ENCODE data around the gene DDX6.
A peak's percentile ranks its signal among the peaks of the same experiment; 100 is the strongest.
"Not testable (repeated sequence)": the region's sequence is repeated elsewhere in the genome, so short reads cannot be mapped to it uniquely, and the experiment has no call there.

The DDX6 gene

DNA sequence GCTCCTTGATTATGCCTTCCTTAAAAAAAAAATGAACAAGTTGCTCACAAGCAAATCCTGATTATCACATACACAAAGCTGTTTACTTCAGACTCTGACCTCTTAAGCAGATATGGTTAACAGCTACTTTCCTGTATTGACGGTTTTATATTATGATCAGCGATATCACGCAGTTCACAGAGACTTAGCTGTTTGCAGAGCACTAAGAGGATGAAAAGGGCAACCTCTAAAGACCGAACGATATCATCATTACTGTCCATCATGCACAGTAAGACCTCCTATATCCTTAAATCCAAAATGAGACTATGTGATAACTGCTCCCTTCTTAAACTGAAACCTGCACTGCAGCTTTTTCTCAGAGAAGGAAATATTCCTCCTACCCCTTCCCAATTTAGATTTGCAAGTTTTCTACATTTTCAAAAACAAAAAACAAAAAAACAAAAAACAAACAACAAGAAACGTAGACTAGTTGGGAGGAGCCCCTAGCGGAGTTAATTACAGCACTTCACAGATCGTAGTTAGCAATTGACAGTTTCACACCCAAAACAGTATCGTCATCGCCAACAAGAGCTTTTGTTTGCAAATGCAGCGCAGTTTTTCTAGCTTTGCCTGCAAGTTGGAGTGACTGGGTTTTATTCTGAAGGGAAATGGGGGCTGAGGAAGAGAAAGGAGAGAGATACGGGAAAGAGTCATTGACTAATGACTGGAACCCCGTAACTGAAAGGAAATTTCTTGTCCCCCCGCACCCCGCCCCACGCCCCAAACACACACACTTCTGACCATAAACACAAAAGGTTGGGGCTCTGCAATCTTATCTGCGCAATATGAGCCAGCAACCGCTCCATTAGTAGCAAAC lies 1.2 kb downstream of the DDX6 start:
- FAIRE-seq: peak; percentile 9
- DNase-seq (ENCODE audit: insufficient read length): no peak
- TF ChIP-seq POLR2AphosphoS5 (IDR thresholded peaks at IDR 0.05; ENCODE audit: low read depth, low read length) (no peak; the same call in 1 of the 2 replicates), TAF1 (IDR thresholded peaks at IDR 0.05; ENCODE audit: borderline replicate concordance, low read depth, low read length) (no peak), POLR2A (IDR thresholded peaks at IDR 0.05; ENCODE audit: low read depth, low read length) (no peak)

DNA sequence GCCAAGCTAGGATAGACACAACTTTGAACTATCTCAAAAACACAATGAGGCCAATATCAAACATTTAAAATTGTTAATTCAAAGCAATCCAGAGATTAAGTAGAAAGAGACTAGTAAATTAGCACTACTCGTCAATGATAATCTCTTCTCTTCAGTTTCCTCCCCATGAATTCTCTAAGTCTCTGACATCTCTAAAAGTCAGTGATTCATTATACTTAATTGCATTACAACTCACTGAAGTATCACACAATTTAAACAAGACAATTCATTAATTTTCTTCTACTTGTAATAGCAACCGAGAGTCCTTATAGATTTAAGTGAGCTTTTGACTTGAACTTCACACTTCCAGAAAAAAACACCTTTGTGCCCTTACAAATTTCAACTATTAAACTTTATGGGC lies 4.3 kb downstream of the DDX6 start:
- TF ChIP-seq TAF1 (IDR thresholded peaks at IDR 0.05; ENCODE audit: borderline replicate concordance, low read depth, low read length) (no peak), POLR2A (IDR thresholded peaks at IDR 0.05; ENCODE audit: low read depth, low read length) (no peak), POLR2AphosphoS5 (IDR thresholded peaks at IDR 0.05; ENCODE audit: low read depth, low read length) (no peak)
- FAIRE-seq (no peak), DNase-seq (ENCODE audit: insufficient read length) (no peak)

DNA sequence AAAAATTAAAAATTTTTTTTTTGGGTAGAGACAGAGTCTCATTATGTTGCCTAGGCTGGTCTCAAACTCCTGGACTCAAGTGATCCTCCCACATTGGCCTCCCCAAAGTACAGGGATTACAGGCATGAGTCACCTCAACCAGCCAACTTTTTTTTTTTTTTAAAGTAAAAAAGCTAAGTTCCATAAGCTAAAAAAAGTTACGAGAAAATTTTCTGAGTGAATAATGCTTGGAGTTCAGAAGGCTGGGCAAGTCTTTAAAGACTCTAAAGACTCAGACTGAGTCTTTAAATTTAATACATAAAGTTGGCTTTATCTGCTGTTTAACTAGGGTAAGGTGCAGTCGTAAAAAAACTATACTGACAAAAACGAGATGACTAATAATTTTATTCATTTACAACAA lies 5.6 kb downstream of the DDX6 start:
- TF ChIP-seq TAF1 (IDR thresholded peaks at IDR 0.05; ENCODE audit: borderline replicate concordance, low read depth, low read length) (no peak), POLR2A (IDR thresholded peaks at IDR 0.05; ENCODE audit: low read depth, low read length) (no peak), POLR2AphosphoS5 (IDR thresholded peaks at IDR 0.05; ENCODE audit: low read depth, low read length) (no peak)
- DNase-seq (ENCODE audit: insufficient read length): no peak
- no peak for FAIRE-seq

DNA sequence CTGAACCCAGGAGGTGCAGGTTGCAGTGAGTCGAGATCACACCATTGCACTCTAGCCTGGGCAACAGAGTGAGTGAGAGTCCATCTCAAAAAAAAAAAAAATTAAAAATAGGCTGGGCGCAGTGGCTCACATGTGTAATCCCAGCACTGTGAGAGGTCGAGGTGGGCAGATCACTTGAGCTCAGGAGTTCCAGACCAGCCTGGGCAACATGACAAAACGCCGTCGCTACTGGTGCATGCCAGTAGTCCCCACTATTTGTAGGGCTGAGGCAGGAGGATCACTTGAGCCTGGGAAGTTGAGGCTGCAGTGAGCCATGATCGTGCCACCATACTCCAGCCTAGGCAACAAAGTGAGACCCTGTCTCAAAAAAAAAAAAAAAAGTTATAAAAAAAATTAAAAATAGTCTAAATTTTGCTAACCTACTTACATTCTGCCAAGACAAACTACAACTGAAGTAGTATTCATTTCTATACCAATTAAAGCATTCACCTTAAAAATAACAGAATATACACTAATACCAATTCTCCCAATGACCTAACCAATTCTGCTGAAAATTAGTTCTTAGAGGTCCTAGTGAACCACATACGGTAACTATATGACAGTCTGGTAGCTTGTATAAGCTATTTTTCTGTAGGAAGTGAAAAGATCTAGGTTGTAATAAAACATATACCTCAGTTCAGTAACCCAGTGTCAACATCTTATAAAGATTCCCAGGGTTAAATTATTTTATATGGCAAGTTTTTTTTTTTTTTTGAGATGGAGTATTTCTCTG lies 7.1 kb downstream of the DDX6 start:
- FAIRE-seq (no peak), DNase-seq (ENCODE audit: insufficient read length) (no peak)
- TF ChIP-seq POLR2AphosphoS5 (IDR thresholded peaks at IDR 0.05; ENCODE audit: low read depth, low read length) (no peak), TAF1 (IDR thresholded peaks at IDR 0.05; ENCODE audit: borderline replicate concordance, low read depth, low read length) (no peak), POLR2A (IDR thresholded peaks at IDR 0.05; ENCODE audit: low read depth, low read length) (no peak)

DNA sequence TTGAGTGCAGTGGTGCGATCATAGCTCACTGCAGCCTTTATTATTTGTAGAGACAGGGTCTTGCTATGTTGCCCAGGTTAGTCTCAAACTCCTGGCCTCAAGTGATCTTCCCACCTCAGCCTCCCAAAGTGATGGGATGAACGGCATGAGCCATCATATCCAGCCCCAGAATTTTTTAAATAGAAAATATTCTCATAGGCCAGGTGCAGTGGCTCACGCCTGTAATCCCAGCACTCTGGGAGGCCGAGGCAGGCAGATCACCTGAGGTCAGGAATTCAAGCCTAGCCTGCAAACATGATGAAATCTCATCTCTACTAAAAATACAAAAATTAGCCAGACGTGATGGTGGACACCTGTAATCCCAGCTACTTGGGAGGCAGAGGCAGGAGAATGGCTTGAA lies 7.6 kb downstream of the DDX6 start:
- not testable (repeated sequence) for FAIRE-seq; DNase-seq (ENCODE audit: insufficient read length)

DNA sequence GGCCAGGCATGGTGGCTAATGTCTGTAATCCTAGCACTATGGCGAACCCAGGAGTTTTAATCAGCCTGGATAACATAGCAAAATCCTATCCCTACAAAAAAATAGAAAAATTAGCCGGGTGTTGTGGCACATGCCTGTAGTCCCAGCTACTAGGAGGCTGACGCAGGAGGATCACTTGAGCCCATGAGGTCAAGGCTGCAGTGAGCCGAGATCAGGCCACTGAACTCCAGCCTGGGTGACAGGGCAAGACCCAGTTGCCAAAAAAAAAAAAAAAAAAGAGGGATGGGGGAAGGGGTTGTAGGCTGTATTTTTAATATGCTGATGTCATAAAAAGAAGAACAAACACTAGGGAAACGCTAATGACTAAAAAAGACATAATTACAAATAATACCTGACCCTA lies 12.1 kb downstream of the DDX6 start:
- no peak for FAIRE-seq
- no peak for DNase-seq (ENCODE audit: insufficient read length)
- TF ChIP-seq TAF1 (IDR thresholded peaks at IDR 0.05; ENCODE audit: borderline replicate concordance, low read depth, low read length): no peak

DNA sequence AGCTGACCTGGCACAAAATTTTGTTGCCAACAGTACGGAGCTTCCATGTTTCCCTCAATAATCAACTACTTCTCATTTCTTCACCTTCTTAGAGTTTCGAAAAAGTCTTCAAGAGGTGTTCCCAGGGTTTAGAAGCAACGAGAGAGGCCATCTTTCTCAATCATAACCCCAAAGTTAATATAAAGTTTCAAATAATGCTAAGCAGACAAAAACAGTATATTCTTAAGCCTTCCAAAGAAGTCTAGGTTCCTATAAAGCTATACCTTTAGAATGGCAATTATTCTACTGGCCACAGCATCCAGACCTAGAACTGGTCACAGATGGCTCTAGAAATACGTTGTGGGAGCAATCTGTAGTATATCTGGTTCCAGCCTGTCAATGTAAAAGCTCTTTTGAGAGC lies 16.9 kb downstream of the DDX6 start:
- DNase-seq (ENCODE audit: insufficient read length) (no peak), FAIRE-seq (no peak)
- no peak for TF ChIP-seq POLR2AphosphoS5 (IDR thresholded peaks at IDR 0.05; ENCODE audit: low read depth, low read length)
- TF ChIP-seq TAF1 (IDR thresholded peaks at IDR 0.05; ENCODE audit: borderline replicate concordance, low read depth, low read length): no peak
- no peak for TF ChIP-seq POLR2A (IDR thresholded peaks at IDR 0.05; ENCODE audit: low read depth, low read length)

DNA sequence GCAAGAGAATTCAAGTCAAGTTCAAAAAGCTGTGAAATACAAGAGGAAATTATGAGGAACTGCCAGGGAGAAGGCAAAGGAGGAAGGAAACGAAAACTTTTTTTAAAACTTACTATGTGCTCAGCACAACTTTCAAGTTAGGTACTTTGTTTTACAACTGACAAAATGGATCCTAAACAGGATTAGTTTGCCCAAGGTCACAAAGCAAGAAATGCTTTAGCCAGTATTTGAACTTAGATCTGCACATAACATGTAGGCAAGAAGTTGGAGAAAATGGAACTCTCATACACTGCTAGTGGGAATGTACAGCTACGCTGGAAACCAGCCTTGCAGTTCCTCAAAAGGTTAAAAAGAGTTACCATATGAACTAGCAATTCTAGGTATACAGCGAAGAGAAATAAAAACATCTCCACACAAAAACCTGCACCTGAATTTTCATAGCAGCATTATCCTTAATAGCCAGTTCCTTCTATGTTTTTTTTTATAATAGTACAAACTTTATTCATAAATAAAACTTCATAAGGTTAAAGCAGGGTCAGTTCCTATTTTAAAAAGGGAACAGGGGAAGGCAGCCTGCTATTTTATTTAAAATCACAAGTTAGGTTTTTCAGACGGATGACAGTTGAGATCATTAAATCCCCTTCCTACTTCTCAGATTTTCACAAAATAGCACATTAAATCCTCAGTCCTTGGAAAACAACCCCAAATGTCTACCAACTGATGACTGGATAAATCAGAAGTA lies 19.2 kb downstream of the DDX6 start:
- DNase-seq (ENCODE audit: insufficient read length) (no peak), FAIRE-seq (peak; percentile 9)
- TF ChIP-seq POLR2AphosphoS5 (IDR thresholded peaks at IDR 0.05; ENCODE audit: low read depth, low read length): no peak
- no peak for TF ChIP-seq TAF1 (IDR thresholded peaks at IDR 0.05; ENCODE audit: borderline replicate concordance, low read depth, low read length)
- TF ChIP-seq POLR2A (IDR thresholded peaks at IDR 0.05; ENCODE audit: low read depth, low read length): no peak

DNA sequence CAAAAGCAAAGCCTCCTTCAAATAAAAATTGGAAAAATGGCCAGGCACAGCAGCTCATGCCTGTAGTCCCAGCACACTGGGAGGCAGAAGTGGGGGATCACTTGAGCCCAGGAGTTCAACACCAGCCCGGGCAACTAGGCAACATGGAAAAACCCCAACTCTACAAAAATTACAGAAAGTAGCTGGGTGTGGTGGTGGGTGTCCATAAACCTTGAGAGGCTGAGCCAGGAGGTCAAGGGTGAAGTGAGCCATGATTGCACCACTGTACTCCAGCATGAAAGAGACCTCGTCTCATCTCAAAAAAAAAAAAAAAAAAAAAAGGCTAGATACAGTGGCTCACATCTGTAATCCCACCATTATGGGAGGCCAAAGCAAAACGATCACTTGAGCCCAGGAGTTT lies 22.3 kb downstream of the DDX6 start:
- DNase-seq (ENCODE audit: insufficient read length) (no peak), FAIRE-seq (no peak)
- TF ChIP-seq TAF1 (IDR thresholded peaks at IDR 0.05; ENCODE audit: borderline replicate concordance, low read depth, low read length) (no peak), POLR2AphosphoS5 (IDR thresholded peaks at IDR 0.05; ENCODE audit: low read depth, low read length) (no peak)

DNA sequence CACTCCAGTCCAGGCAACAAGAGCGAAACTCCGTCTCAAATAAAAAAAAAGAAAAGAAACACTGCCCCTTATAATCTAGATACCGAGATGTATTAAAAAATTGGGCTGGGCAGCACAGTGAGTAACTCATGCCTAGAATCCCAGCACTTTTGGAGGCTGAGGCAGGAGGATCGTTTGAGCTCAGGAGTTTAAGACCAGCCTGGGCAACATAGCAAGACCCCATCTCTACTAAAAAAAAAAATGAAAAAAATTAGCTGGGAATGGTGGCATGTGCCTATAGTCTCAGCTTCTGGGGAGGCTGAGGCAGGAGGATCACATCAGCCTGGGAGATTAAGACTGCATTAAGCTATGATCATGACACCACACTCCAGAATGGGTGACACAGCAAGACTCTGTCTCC lies 24.9 kb downstream of the DDX6 start:
- TF ChIP-seq POLR2AphosphoS5 (IDR thresholded peaks at IDR 0.05; ENCODE audit: low read depth, low read length) (no peak), POLR2A (IDR thresholded peaks at IDR 0.05; ENCODE audit: low read depth, low read length) (no peak), TAF1 (IDR thresholded peaks at IDR 0.05; ENCODE audit: borderline replicate concordance, low read depth, low read length) (no peak)
- DNase-seq (ENCODE audit: insufficient read length) (no peak), FAIRE-seq (no peak)

DNA sequence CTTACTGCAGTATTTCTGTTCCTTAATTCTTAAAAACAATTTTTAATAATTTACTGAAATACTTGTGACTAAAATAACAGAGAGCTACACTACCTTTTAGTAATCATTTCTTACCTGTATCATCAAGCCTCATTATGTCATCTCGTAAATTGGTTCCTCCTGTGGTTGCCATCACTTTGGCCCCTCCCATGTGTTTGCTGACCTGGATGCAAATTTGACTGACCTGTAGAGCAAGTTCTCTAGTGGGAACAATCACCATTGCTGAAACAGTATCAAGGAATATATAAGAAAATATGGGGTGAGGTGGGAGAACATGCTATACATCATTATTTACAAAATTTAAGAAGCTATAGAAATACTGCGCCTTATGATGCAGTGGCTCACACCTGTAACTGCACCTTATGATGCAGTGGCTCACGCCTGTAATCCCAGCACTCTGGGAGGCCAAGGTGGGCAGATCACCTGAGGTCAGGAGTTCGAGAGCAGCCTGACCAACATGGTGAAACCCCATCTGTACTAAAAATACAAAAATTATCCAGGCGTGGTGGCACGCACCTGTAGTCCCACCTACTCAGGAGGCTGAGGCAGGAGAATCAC lies 25.8 kb downstream of the DDX6 start:
- not testable (repeated sequence) for DNase-seq (ENCODE audit: insufficient read length); FAIRE-seq

DNA sequence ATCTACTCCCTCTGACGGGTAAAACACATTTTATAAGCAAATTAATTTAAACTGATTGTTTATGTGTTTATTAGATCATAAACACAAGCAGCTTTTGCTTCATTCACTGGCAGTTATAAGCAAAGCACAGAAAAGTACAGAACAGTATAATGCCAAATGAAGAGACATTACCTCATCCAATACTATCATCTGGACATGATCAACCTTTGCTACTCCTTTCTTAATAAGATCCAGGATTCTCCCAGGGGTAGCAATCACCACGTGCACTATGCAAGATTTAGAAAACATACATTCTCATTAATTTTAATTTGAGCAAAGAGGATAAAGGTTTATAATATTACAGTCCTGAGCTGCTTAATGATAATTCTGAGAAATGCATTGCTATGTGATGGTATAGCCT lies 27.9 kb downstream of the DDX6 start:
- FAIRE-seq (no peak), DNase-seq (ENCODE audit: insufficient read length) (no peak)
- TF ChIP-seq TAF1 (IDR thresholded peaks at IDR 0.05; ENCODE audit: borderline replicate concordance, low read depth, low read length) (no peak), POLR2A (IDR thresholded peaks at IDR 0.05; ENCODE audit: low read depth, low read length) (no peak), POLR2AphosphoS5 (IDR thresholded peaks at IDR 0.05; ENCODE audit: low read depth, low read length) (no peak)

DNA sequence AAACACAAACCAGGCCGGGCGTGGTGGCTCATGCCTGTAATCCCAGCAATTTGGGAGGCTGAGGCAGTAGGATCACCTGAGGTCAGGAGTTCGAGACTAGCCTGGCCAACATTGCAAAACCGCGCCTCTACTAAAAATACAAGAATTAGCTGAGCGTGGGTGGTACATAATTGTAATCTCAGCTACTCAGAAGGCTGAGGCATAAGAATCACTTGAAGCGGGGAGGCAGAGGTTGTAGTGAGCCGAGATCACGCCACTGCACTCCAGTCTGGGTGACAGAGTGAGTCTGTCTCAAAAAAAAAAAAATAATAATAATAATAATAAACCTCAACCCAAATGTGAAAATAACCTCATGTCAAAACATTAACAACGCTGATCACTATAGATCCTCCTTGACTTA lies 29.0 kb downstream of the DDX6 start:
- FAIRE-seq; DNase-seq (ENCODE audit: insufficient read length): not testable (repeated sequence)
